ENCODE results near the gene EIF4A3.

DNA sequence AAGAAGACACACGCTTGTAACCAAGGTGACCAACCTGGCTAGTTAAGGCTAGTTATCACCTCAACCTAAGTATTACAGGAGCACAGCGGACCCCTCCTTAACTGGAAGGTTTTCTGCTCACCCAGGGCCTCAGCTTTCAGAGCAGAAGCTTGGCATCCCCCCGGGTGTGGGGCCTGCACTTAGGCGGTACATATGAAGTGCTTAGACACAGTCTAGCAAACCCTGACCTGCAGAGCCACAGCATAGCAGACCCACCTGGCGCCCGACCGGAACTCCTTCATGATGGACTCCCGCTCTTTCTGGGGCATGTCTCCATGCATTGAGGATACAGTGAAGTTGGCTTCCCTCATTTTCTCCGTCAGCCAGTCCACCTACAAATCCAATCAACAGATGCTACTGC lies 9.8 kb downstream of the EIF4A3 start:
- TF ChIP-seq SRF (IDR thresholded peaks at IDR 0.05; ENCODE audit: low read depth in 2 of 2, low read length in 2 of 2) (no peak), SMC3 (IDR thresholded peaks at IDR 0.05; ENCODE audit: borderline replicate concordance, low read length) (no peak), WRNIP1 (IDR thresholded peaks at IDR 0.05; ENCODE audit: borderline replicate concordance, low read depth, low read length) (no peak), MEF2B (IDR thresholded peaks at IDR 0.05; ENCODE audit: partially characterized antibody, poor library complexity, severe bottlenecking) (no peak), SUZ12 (IDR thresholded peaks at IDR 0.05; ENCODE audit: unreplicated experiment) (no peak)
- TF ChIP-seq, protein P1, sequence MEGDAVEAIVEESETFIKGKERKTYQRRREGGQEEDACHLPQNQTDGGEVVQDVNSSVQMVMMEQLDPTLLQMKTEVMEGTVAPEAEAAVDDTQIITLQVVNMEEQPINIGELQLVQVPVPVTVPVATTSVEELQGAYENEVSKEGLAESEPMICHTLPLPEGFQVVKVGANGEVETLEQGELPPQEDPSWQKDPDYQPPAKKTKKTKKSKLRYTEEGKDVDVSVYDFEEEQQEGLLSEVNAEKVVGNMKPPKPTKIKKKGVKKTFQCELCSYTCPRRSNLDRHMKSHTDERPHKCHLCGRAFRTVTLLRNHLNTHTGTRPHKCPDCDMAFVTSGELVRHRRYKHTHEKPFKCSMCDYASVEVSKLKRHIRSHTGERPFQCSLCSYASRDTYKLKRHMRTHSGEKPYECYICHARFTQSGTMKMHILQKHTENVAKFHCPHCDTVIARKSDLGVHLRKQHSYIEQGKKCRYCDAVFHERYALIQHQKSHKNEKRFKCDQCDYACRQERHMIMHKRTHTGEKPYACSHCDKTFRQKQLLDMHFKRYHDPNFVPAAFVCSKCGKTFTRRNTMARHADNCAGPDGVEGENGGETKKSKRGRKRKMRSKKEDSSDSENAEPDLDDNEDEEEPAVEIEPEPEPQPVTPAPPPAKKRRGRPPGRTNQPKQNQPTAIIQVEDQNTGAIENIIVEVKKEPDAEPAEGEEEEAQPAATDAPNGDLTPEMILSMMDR (IDR thresholded peaks at IDR 0.05 in 2 of 3, conservative IDR thresholded peaks at IDR 0.05 in 1 of 3; ENCODE audit: control insufficient read depth in 2 of 3, extremely low read depth in 1 of 3, insufficient read depth in 1 of 3, low read depth in 3 of 3, low read length in 3 of 3): no peak
- TF ChIP-seq, protein P2, sequence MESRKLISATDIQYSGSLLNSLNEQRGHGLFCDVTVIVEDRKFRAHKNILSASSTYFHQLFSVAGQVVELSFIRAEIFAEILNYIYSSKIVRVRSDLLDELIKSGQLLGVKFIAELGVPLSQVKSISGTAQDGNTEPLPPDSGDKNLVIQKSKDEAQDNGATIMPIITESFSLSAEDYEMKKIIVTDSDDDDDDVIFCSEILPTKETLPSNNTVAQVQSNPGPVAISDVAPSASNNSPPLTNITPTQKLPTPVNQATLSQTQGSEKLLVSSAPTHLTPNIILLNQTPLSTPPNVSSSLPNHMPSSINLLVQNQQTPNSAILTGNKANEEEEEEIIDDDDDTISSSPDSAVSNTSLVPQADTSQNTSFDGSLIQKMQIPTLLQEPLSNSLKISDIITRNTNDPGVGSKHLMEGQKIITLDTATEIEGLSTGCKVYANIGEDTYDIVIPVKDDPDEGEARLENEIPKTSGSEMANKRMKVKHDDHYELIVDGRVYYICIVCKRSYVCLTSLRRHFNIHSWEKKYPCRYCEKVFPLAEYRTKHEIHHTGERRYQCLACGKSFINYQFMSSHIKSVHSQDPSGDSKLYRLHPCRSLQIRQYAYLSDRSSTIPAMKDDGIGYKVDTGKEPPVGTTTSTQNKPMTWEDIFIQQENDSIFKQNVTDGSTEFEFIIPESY (IDR thresholded peaks at IDR 0.05): no peak
